H1 (cell line): ENCODE results near the gene EIF2B5. TPM values are rescaled to one million over a fixed set of nuclear protein-coding genes. Genes with fewer than 3 reads are reported as not detected.

Source experiments
- CREB1 ChIP-seq: IDR thresholded peaks from 2 replicates; pipeline ENCODE4 v1.6.1; 2012; ENCODE audit warnings: inconsistent platforms
- MAFK ChIP-seq: IDR thresholded peaks from 2 replicates; pipeline ENCODE4 v1.6.1; 2012; ENCODE audit warnings: low read depth, mild to moderate bottlenecking, improper control_type of control experiment, low read length
- SIN3A ChIP-seq, 2 experiments: IDR thresholded peaks in 1 of 2; conservative IDR thresholded peaks in 1 of 2; 2 replicates each; pipeline ENCODE4 v1.6.1; 2011 to 2012; ENCODE audit warnings: low read length in 2 of 2, improper control_type of control experiment in 1 of 2, low read depth in 1 of 2, mild to moderate bottlenecking in 1 of 2
- ZNF274 ChIP-seq: IDR thresholded peaks from 2 replicates; pipeline ENCODE4 v1.7.0; 2012; ENCODE audit warnings: low read length, borderline replicate concordance; ENCODE audit errors: extremely low read depth
- polyA plus RNA-seq, 7 experiments: library from polyadenylated mRNA; depleted of rRNA in 3 of 7; stranded (reverse) in 5 of 7; unstranded in 2 of 7; fragments of >200 nt in 5 of 7; fragments of 200-250 nt in 2 of 7; gene quantifications; 1 replicate in 5 of 7; 2 replicates in 1 of 7; 4 replicates in 1 of 7; pipeline versions ENCODE4 v1.2.1 to v1.2.3, GENCODE V29; 2011 to 2013; ENCODE audit warnings: missing spikeins in 2 of 7, mixed read lengths in 2 of 7
- total RNA-seq: library from RNA; stranded (reverse); fragmentation: NEBNext Ultra II Directional; extraction: Animal tissue kit (Norgen Biotek cat#: 25700); gene quantifications from 2 replicates; pipeline ENCODE4 v1.2.1, GENCODE V29; 2021
- TF ChIP-seq, protein P1 (sequence below): IDR thresholded peaks from 2 replicates; pipeline ENCODE4 v1.6.1; 2012; ENCODE audit warnings: inconsistent platforms

Gene EIF2B5
- total and polyA plus RNA-seq, 2 of the 8 experiments (the other 6 are each of a cell fraction or from before 2014, with no cell fraction given), result 33.1 to 40.0 TPM

GRCh38 chr3:184133840-184134745 is 1.1 kb upstream of the EIF2B5 start (continued):
- TF ChIP-seq, protein P1, sequence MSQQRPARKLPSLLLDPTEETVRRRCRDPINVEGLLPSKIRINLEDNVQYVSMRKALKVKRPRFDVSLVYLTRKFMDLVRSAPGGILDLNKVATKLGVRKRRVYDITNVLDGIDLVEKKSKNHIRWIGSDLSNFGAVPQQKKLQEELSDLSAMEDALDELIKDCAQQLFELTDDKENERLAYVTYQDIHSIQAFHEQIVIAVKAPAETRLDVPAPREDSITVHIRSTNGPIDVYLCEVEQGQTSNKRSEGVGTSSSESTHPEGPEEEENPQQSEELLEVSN, result peak; percentile 91
- TF ChIP-seq MAFK (no peak), CREB1 (peak; percentile 63), SIN3A (conservative IDR thresholded peaks at IDR 0.05 in 1 of 2, IDR thresholded peaks at IDR 0.05 in 1 of 2; ENCODE audit: low read depth in 1 of 2, low read length in 2 of 2) (peak; percentile 60 to 76; a peak in 1 of 4 replicates), ZNF274 (no peak)
